ENCODE measurements around the gene RS1.

The RS1 gene

DNA sequence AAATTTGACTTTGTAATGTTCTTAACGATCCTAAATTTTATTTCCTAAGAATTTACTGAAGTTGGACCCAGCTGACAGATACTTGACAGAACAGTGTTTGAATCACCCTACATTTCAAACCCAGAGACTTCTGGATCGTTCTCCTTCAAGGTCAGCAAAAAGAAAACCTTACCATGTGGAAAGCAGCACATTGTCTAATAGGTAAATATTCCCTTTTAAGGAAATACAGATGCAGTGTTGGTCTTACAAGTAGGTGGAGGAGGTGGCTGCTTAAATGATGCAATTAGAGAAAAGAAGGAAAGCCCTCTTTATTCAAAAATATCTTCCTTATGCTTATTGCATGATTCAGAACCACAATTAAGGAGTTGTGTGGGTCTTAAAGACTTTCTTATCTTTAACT lies 73.5 kb downstream of the RS1 start:
- Histone ChIP-seq H3K36me3 (ENCODE audit: low read length) (no peaks in the 10 kb centered on the region), H3K4me3 (ENCODE audit: insufficient read depth, low read length, poor library complexity, severe bottlenecking) (no peak overlapping the region), H3K79me2 (ENCODE audit: insufficient read depth, low read length) (no peaks in the 10 kb centered on the region), H3K9me2 (replicated peaks; ENCODE audit: insufficient read depth, low read length) (no peaks in the 10 kb centered on the region), H3K9me3 (ENCODE audit: insufficient read depth, low read length) (no peaks in the 10 kb centered on the region), H3F3A (ENCODE audit: insufficient read depth) (no peaks in the 10 kb centered on the region), H2AFZ (ENCODE audit: low read depth, low read length, severe bottlenecking) (no peak overlapping the region), H3K9ac (ENCODE audit: low read length) (no peak overlapping the region), H4K20me1 (ENCODE audit: low read depth, low read length) (no peaks in the 10 kb centered on the region), H3K4me2 (ENCODE audit: low read depth, low read length, poor library complexity, severe bottlenecking) (no peak overlapping the region), H3K27ac (ENCODE audit: low read depth, low read length) (no peak overlapping the region), H3K27me3 (ENCODE audit: low read length) (no peaks in the 10 kb centered on the region)
- TF ChIP-seq EZH2phosphoT487 (conservative IDR thresholded peaks at IDR 0.05; ENCODE audit: low read length): no peak
- TF ChIP-seq, protein P1, sequence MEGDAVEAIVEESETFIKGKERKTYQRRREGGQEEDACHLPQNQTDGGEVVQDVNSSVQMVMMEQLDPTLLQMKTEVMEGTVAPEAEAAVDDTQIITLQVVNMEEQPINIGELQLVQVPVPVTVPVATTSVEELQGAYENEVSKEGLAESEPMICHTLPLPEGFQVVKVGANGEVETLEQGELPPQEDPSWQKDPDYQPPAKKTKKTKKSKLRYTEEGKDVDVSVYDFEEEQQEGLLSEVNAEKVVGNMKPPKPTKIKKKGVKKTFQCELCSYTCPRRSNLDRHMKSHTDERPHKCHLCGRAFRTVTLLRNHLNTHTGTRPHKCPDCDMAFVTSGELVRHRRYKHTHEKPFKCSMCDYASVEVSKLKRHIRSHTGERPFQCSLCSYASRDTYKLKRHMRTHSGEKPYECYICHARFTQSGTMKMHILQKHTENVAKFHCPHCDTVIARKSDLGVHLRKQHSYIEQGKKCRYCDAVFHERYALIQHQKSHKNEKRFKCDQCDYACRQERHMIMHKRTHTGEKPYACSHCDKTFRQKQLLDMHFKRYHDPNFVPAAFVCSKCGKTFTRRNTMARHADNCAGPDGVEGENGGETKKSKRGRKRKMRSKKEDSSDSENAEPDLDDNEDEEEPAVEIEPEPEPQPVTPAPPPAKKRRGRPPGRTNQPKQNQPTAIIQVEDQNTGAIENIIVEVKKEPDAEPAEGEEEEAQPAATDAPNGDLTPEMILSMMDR (IDR thresholded peaks at IDR 0.05; ENCODE audit: insufficient read depth, low read length, poor library complexity, severe bottlenecking): no peak

- Histone ChIP-seq H4K20me1 (ENCODE audit: low read depth, low read length) (no peaks in the 10 kb centered on the region), H3K36me3 (ENCODE audit: low read length) (no peaks in the 10 kb centered on the region), H3K4me3 (ENCODE audit: insufficient read depth, low read length, poor library complexity, severe bottlenecking) (no peak overlapping the region), H3K9me3 (ENCODE audit: insufficient read depth, low read length) (no peaks in the 10 kb centered on the region), H3K9me2 (replicated peaks; ENCODE audit: insufficient read depth, low read length) (no peaks in the 10 kb centered on the region), H3K27me3 (ENCODE audit: low read length) (no peaks in the 10 kb centered on the region), H3F3A (ENCODE audit: insufficient read depth) (no peaks in the 10 kb centered on the region), H3K27ac (ENCODE audit: low read depth, low read length) (no peak overlapping the region), H3K79me2 (ENCODE audit: insufficient read depth, low read length) (no peaks in the 10 kb centered on the region), H3K4me2 (ENCODE audit: low read depth, low read length, poor library complexity, severe bottlenecking) (no peak overlapping the region), H2AFZ (ENCODE audit: low read depth, low read length, severe bottlenecking) (no peak overlapping the region), H3K9ac (ENCODE audit: low read length) (no peak overlapping the region)
- TF ChIP-seq EZH2phosphoT487 (conservative IDR thresholded peaks at IDR 0.05; ENCODE audit: low read length): no peak
- TF ChIP-seq, protein P1 (IDR thresholded peaks at IDR 0.05; ENCODE audit: insufficient read depth, low read length, poor library complexity, severe bottlenecking): no peak
These were observed 75.8 kb downstream of the RS1 start for GRCh38 chrX:18596096-18596495.

GRCh38 chrX:18594079-18594478 lies 77.8 kb downstream of the RS1 start:
- no peak for TF ChIP-seq EZH2phosphoT487 (conservative IDR thresholded peaks at IDR 0.05; ENCODE audit: low read length)
- TF ChIP-seq, protein P1 (IDR thresholded peaks at IDR 0.05; ENCODE audit: insufficient read depth, low read length, poor library complexity, severe bottlenecking): no peak
- no peak overlapping the region for H3K4me3 ChIP-seq (ENCODE audit: insufficient read depth, low read length, poor library complexity, severe bottlenecking)

More at GRCh38 chrX:18594079-18594478, 77.8 kb downstream of the RS1 start:
- Histone ChIP-seq H3K4me2 (ENCODE audit: low read depth, low read length, poor library complexity, severe bottlenecking) (no peak overlapping the region), H3K36me3 (ENCODE audit: low read length) (no peaks in the 10 kb centered on the region), H3K27ac (ENCODE audit: low read depth, low read length) (no peak overlapping the region), H3K27me3 (ENCODE audit: low read length) (no peaks in the 10 kb centered on the region), H3K9ac (ENCODE audit: low read length) (no peak overlapping the region), H3K9me3 (ENCODE audit: insufficient read depth, low read length) (no peaks in the 10 kb centered on the region), H4K20me1 (ENCODE audit: low read depth, low read length) (no peaks in the 10 kb centered on the region), H3K79me2 (ENCODE audit: insufficient read depth, low read length) (no peaks in the 10 kb centered on the region), H2AFZ (ENCODE audit: low read depth, low read length, severe bottlenecking) (no peak overlapping the region), H3K9me2 (replicated peaks; ENCODE audit: insufficient read depth, low read length) (no peaks in the 10 kb centered on the region), H3F3A (ENCODE audit: insufficient read depth) (no peaks in the 10 kb centered on the region)

Measured in SU-DHL-6 (cell line).